Activated T-cell treated with anti-CD3 and anti-CD28 coated beads, Interleukin-2, amount 50 U/mL, for 48 hours (primary cell): ENCODE measurements around the gene GFRA1.
A peak's percentile ranks its signal among the peaks of the same experiment; 100 is the strongest.

ENCODE experiments used
- DNase-seq, 2 experiments: peaks; one replicate each; pipeline ENCODE4 v3.0.0-alpha.2; 2020

GFRA1 gene

DNA sequence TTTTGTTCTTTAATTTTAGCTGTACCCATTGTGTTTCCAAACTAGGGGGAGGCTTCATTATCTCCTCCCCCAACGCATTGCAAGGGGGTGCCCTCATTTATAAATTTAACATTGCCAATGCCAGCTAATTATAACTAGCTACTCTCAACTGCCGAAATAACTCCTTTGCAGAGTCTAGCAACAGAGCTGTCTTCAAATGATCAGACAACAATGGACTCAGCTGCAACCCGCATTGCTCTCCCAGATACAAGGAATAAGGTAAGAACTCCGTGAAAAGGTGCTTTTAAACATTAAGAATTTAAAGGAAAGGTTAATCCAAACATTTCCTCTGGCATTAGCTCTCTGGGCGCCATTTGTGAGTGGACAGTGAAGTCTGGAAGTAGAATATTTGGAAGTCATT lies 116.2 kb downstream of the GFRA1 start:
- DNase-seq, result no peak

DNA sequence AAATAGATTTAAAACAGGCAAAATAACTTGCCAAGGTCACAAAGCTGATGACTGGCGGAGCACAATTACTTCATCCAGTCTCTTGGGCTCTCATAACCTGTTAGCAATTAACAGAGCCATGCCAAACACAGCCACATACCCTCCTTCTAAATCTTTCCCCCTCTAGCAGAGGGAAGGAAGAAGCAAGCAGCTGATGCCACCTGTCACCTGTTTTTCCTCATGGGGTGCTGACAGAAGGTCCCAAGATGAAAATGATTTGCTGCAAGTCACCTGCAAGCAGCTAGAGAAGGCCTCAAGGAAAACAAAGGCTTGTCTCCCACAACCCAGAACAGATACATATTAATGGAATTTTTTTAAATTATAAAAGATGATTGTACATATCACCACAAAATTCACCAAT lies 117.8 kb downstream of the GFRA1 start:
- no peak for DNase-seq

DNA sequence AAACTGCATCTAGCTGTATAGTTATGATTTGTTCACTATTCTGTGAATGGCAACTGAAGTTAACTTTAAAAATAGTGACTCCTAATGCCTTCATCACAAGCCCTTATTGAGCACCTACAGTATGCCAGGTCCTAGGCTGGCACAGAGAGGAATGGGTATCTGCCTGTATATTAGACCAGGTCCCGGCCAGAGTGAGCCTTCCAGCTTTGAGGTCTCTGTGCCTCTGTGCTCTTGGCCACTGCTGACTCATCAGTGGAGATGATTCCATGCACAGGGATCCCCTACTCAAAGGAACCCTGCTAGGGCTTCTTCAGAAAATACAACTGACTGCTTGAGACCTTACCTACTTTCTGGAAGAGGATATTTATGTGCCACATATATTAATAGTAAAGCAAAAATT lies 118.4 kb downstream of the GFRA1 start:
- DNase-seq, result no peak

DNA sequence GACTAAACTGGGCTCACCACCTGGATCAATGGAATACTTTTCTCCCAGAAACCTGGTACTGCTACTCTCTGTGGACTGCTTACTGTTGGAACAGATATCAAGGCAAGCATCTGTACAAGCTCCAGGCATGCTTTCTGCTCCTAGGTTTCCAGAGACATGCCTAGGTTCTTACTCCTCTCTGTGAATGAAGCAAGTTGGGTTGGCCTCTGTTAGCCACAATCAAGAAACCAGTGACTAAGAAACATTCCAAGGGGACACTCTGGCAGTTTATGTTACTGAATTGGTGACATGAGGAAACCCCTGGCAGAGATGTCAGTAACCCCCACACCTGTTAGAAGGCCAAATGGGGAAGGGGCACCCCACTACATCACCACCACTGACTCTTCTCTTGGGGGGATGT lies 121.9 kb downstream of the GFRA1 start:
- DNase-seq, result no peak

DNA sequence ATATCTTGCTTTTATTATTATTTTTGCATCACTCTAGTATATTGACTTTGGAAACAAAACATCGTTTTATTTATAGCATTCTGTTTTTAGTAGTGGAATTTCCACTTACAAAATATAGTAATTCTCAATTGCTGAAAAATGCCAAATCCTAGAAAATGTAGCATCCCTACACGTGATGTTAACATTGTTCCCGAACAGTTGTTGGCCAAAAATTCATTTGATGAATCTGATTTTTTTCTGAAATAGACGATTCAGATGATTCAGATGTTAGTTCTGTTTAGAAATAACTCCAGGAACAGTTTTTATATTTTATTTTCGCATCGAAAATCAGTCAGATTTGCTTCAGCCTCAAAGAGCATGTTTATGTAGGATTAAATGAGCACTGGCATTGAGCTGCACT lies 122.4 kb downstream of the GFRA1 start:
- no peak for DNase-seq

DNA sequence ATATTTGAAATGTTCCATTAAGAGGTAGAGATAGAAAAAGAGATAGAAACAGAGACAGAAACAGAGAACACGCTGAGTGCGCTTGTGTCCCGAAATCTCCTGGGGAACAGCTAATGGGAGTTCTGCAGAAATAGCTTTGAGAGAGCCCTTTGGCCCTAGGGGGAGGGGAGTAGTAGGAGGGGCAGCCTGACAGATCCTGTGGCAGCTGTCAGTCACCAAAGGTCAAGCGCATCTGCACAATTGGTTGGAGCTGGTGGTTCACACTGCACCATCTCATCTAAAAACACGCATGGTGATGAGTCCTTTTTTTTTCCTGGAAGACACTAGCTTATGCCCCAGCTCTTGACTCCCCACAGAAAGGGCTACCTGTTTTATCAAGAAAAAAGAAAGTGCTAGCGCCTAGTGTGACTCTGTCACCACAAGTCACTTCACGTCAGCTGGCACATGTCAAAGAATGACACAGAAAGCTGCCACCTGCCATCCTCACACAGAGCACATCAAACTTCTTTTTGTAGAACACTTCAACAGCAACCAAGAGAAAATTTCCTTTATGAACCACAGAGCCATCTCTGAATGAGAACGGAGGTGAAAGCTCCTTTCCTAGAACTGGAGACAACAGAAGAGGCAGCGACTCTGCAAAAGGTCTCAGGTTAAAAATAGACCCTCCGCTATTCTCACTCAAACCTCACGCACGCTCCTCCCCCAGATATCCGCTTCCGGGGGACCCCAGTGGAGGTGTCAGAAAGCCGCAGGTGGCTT lies 125.7 kb downstream of the GFRA1 start:
- peak; percentile 34 to 40 for DNase-seq

DNA sequence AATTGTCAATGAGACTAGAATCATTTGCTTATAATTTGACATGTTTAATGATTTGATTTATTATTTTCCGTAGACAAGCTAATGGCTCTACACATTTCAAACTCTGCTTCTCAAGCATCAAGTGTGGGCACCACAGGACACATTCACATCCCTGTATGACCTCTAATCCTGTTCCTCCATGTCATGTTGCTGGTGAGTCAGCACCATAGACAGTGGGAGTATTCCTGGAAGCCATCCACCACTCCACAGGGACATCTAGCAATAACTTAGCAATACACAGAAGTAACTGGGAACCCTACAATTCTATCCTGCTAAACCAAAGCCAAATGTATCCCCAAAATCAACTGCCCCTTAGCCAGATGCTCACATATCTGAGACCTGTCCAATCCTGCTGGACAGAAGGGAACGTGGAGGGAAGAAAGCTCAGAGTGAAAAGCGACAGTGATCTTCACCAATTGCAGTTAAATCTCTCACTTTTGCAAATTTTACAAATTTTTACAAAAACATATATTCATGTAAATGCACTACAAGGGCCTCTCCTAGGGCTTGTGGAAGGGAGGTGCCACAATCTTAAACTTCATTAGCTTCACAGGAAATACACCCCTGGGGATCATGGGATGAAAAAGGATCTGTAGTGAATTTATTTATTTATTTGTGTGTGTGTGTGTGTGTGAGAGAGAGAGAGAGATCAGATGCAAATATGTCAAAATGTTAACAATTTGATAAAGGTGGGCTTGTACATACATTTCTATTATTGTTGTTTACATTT lies 126.5 kb downstream of the GFRA1 start:
- DNase-seq, result no peak

DNA sequence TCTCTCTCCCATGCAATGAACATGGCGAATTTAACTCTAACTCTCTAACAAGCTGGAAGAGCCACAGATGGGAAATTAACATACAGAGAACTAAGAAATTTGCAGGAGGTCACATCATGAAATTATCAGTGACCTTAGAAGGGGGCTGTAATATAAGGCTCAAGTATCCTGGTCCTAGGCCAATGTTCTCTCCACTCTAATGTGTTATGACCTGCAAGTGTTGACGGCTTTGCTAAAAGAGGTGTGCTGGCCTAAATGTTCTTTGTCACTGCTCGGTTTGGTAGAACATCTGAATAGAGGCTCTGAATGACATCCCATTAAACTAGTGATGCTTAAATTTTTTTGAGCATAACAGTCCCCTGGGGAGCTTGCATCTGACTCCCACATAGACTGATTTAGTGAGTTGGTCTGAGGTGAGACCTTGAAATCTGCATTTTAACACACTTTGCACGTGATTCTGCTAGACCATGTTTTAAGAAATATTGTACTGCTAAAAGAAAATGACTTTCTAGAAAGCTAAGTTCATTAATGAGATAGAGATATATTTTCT lies 129.3 kb downstream of the GFRA1 start:
- no peak for DNase-seq

DNA sequence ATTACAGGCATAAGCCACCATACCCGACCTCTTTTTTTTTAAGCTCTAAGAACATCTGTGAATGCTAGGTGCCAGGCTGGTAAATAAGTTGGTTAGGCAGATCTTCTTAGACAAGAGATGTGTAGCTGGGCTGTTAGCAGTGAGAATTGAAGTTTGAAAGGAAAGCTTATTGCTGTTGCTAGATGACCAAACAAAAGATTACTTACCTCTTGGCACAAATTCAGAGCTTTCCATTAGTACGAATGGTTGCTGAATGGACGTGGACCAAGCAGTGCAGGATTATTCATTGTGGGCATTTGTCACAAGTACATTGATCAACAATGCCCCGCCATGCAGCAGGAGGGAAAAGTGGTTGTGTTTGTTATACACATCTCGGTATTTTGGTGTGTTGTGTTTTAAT lies 131.2 kb downstream of the GFRA1 start:
- no peak for DNase-seq

DNA sequence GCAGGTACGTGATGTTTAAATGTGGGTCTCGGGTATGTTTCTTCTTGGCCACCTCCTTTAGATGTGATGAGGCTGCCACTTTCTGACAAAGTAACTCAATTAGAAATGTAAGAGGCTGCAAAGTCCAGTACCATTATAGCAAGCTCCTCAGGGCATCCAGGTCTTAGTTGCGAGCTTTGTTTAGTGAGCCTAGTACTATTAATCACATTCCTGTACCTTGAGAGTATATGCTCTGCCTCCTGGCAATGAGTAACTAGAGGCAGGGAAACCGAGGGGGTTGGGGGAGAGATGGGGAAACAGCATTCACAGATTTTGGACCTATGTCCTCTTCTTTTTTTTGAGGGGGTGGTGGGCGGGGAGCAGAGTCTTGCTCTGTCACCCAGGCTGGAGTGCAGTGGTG lies 131.8 kb downstream of the GFRA1 start:
- DNase-seq, result no peak

DNA sequence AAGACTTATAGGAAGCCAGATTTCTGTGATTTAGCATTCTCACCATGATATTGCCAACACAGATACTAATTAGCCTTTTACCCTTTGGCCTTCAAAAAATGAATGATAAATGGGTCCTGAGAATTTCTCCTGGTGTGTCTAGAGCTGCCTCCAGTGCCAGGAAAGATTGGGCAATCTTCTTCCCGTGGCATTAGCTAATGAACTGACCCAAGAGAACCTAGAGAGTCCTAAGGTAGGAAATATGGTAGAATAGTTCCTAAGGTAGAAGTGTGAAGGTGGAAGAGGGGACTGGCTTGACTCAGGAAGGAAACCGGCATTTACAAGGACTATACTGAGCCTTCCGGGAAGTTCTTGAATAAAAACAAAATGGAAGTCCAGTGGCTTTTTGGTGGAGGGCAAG lies 133.1 kb downstream of the GFRA1 start:
- no peak for DNase-seq

DNA sequence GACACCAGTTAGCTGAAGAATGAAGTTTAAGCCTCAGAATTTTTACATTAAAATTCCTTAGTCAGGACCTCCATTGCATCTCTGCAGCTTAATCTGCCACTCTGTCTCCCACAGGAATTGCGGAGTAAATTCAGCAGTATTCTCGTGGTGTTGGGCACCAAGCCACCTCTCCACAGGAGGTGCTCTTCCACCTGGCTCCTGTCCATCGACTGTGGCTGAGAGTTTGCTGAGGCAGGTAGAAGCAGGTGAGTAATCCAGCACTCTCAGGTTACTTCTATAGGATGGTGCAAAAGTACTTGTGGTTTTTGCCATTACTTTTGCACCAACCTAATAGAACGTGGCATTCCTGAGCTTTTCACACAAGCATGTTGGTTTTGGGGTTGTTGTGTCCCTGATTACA lies 134.1 kb downstream of the GFRA1 start:
- no peak for DNase-seq

DNA sequence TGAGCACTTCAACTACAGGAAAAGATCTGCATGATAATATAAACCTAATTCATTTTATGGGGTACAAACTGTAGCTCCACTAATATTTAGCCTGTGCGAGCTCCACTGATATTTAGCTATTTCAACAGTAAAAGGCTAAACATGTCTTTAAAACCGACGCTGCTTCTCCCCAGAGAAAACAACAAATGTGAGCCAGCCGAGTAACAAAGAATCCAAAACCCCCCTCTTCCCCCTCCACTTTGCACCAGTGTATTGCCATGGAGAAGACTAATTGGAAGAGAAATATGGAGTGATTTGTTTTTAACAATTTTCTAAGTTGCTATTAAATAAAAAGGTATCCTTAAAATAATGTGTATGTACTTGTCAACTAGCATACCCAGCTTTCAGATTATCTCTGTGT lies 136.7 kb downstream of the GFRA1 start:
- DNase-seq, result no peak

DNA sequence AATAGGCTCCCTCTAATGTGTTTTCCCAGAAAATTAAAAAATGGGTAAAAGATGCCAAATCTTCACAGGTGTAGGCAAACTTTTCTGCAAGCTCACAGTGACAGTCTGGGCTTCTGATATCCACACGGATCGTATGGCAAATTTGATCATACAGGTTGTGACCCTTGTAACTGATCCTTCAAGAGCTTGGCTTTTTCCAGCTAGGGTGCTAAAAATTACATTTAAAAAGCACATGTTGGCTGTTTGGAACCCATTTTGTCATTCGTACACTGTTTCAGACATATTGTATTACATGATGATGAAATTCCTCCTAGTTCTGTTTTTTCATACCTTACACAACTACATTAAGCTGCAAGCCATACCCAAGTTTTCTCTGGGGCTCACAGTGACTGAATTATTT lies 138.7 kb downstream of the GFRA1 start:
- no peak for DNase-seq

DNA sequence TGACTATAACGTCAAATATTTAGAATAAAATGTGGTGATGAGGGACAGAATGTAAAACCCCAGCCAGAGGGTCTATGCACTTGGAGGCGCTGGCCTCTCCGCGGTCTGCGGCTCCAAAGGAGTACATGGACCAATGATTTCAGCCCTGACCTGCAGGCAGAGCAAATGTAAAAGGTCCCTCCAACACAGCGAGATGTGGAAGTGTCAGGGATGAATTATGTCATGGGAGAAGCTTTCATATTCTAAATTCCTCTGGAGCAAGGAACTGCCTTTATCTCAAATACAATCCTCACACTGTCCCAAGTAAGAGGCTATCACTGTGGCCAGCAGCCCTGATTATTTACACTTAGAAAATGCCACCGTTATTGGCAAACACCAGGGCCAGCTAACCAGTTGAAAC lies 139.4 kb downstream of the GFRA1 start:
- DNase-seq, result no peak

DNA sequence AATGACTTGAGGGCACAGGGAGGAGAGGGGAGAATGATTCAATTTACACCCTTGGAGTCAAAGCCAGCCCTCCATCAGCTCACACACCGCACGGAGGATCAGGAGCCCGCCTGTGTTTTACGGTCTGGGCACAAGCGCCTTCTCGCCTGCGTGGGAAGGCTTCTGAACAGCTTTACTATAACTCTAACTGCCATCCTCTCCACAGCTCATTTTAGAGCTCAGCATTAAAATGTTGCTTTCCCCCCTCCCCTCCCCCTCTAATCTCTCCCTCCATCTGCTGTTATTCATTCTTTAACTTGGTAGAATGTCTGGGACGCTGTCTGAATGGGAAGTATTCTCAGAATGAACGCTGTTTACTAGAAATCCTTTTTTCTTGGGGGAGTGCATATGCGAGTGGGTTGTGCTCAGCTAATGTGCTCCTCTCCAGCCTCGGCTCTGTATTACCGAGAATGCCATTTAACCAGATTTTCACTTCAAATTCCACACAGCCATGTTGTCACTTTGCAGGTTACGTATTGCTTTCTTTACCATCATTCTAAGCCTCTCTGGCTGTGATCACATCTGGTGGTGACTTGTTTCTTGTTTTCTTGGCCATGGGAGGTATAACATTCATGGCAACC lies 140.1 kb downstream of the GFRA1 start:
- DNase-seq, result no peak

DNA sequence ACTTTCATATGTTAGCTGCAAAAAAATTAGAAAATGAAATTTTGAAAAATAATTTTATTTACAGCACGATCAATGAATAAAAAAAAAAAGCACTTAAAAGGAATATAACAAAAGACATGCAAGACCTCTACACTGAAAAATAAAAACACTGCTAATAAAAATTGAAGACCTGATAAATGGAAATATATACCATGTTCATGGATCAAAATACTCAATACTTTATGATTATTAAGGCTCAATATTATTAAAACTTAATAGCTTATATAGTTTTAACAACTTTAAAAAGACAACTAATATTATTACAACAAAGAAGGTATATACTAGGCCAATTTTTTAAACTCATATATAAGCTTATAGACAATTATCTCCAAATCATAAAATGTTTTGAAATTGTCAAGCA lies 143.0 kb downstream of the GFRA1 start:
- no peak for DNase-seq

DNA sequence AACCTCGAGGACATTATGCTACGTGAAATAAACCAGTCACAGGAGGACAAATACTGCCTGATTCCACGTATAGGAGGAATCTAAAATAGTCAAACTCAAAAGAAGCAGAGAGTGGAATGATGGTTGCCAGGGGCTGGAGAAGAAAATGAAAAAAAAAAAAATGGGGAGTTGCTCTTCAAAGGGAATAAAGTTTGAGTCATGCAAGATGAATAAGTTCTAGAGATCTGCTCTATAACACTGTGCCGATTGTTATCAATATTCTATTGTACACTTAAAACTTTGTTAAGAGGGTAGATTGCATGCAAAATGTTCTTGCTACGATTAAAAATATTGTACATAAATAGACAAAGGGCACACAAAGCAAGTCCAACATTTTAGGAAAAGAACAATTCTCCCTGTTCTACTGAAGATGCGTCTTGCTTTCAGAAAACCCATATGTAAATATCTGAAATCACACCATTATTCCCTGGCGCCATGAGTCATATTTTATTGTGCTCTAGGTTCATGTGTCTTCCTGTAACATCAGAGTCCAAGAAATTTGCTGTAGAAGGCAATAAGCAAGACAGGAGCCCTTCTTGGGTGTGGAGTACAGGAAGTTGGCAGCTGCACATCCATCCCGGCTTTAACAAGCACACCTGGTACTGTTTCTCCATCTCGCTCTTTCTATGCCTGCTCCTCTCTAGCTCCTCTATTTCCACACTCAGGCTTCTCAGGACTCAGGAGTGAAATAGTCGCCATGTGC lies 145.9 kb downstream of the GFRA1 start:
- DNase-seq, result no peak

DNA sequence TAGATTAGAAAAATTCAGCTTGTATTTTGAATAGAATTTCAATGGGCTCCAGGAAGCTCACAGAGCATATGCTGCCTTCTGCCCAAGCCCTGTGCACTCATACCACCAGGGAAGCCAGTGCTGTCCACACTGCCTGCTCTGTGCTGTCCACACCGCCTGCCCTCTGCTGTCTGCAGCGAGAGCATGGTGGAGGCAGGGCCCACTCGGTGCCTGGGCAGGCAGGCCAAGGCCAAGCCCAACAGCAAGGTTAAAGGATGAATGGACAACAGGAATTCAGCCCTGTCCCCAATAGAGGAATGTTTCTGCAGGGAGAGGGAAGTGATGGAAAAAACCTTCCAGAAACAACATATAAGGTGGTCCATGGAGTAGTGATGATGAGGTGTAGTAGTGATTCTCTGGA lies 146.8 kb downstream of the GFRA1 start:
- DNase-seq, result no peak

DNA sequence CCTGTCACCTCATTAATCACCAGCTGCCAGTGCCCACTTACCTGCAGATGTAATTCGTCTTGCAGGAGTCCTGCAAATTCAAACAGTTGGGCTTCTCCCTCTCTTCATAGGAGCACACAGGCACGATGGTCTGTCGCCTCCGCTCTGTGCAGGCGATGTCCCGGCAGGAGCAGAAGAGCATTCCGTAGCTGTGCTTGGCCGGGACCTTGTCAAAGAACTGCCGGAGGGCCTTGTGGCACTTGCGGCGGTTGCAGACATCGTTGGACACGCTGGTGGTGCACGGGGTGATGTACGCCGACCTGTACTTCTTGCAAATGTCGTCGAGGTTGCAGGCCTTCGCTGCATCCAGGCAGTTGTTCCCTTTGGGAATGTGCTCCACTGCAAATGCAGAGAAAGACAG lies 147.8 kb downstream of the GFRA1 start:
- DNase-seq, result no peak

DNA sequence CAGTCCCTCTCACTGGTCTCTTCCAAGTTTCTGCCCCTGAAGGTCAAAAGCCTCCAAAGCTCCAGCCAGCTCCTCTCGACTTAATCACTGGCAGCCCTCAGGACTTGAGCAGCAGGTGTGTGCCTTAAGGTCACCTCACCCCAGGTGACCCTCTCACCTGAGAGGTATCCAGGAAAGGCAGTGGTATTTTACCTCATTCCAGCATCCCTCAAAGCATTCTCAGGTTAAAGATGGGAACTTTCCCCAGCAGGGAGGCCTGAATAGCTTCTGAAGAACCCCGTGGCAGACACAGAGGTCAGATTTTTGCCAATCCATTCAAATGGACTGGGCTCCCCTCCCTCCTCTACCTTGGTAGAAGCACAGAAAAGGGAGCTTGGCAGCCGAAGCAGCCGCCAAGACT lies 148.2 kb downstream of the GFRA1 start:
- no peak for DNase-seq

DNA sequence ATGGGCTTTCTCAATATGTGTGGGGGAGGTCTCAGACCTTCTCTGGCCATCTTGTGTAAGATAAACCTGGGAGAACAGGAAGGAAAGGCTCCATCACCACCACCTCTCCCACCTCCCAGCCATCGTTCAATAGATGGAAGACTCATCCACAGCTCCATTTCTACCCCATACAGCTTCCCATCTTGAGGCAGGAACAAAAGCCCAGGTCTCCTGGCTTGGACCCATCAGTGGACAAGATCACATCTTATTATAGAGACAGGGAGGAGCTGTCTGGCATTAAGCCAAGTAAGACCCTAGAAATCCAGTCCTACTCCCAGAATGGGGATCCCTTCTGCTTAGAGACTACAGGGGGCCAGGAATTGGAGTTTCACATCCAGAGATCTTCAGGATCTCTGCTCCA lies 150.3 kb downstream of the GFRA1 start:
- DNase-seq, result no peak
